Osteoblast (primary cell): Measurements from ENCODE around the gene ZNF415. TPM values are rescaled to one million over a fixed set of nuclear protein-coding genes. Genes with fewer than 3 reads are reported as not detected.

Source experiments
- DNase-seq: peaks from one replicate; pipeline ENCODE4 v3.0.0; 2011; ENCODE audit warnings: low spot score, mixed read lengths; ENCODE audit not compliant: insufficient read length; ENCODE audit errors: missing footprints
- H2AFZ ChIP-seq: 2 replicates; pipeline ENCODE4 v1.6.0; 2011; ENCODE audit warnings: mild to moderate bottlenecking, low read length
- H3K27ac ChIP-seq: 2 replicates; pipeline ENCODE4 v1.5.1; 2011; ENCODE audit warnings: mild to moderate bottlenecking, low read depth, low read length, moderate library complexity
- H3K27me3 ChIP-seq: 2 replicates; pipeline ENCODE4 v1.6.0; 2012; ENCODE audit warnings: mild to moderate bottlenecking, control low read depth, inconsistent platforms, low read length, moderate library complexity; ENCODE audit not compliant: insufficient read depth
- H3K36me3 ChIP-seq: 2 replicates; pipeline ENCODE4 v1.5.1; 2011; ENCODE audit warnings: mild to moderate bottlenecking, low read length, control low read depth, moderate library complexity; ENCODE audit not compliant: insufficient read depth
- H3K4me1 ChIP-seq: 2 replicates; pipeline ENCODE4 v1.5.1; 2011; ENCODE audit warnings: mild to moderate bottlenecking, low read length, control low read depth, moderate library complexity; ENCODE audit not compliant: insufficient read depth
- H3K4me2 ChIP-seq: 2 replicates; pipeline ENCODE4 v1.6.0; 2011; ENCODE audit warnings: mild to moderate bottlenecking, low read length; ENCODE audit not compliant: insufficient read depth
- H3K4me3 ChIP-seq: fragments of 200-600 bp; sonication (generic); 3 replicates; pipeline ENCODE4 v1.5.1; 2012; ENCODE audit warnings: mild to moderate bottlenecking, low read length, inconsistent platforms; ENCODE audit not compliant: insufficient read depth
- H3K79me2 ChIP-seq: 2 replicates; pipeline ENCODE4 v1.6.0; 2012; ENCODE audit warnings: mild to moderate bottlenecking, low read length, control low read depth, inconsistent platforms; ENCODE audit not compliant: insufficient read depth
- H3K9me3 ChIP-seq: 2 replicates; pipeline ENCODE4 v1.5.1; 2011; ENCODE audit warnings: low read depth, low read length, control low read depth
- H4K20me1 ChIP-seq: 2 replicates; pipeline ENCODE4 v1.6.0; 2012; ENCODE audit warnings: mild to moderate bottlenecking, low read length, control low read depth; ENCODE audit not compliant: insufficient read depth
- total RNA-seq: library from RNA; depleted of rRNA; stranded (reverse); fragments of >200 nt; gene quantifications from 2 replicates; pipeline ENCODE4 v1.2.3, GENCODE V29; 2012
- TF ChIP-seq, protein P1 (sequence below): IDR thresholded peaks from 2 replicates; pipeline ENCODE4 v1.5.1; 2011; ENCODE audit warnings: mild to moderate bottlenecking, low read depth, low read length, moderate library complexity; ENCODE audit errors: extremely low read depth

ZNF415 gene
- total RNA-seq, 1 donor = 7.6 TPM

DNA sequence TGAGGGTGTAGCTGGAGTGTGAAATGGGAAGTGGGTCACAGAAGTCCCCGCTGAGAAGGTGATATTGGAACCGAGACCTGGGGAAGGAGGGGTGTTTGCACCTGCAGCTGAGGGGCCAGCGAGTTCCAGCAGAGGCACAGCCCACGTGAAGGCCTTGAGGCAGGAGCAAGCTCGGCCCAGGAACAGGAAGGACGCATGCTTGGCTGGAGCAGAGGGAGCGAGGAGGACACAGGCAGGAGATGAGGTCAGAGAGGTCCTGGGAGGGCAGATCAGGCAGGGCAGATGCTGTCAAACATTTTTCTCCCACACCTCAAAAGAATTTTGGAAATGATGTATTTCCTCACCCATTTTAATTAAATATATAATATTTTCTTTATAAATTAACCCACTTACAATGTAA, 9.3 kb downstream of the ZNF415 start:
- H3K36me3 ChIP-seq = no peaks in the 10 kb centered on the region
- no peaks in the 10 kb centered on the region for H3K27me3 ChIP-seq
- no peaks in the 10 kb centered on the region for H4K20me1 ChIP-seq
- no peak overlapping the region for H3K4me2 ChIP-seq
- H3K9me3 ChIP-seq = no peaks in the 10 kb centered on the region
- no peaks in the 10 kb centered on the region for H3K79me2 ChIP-seq
- no peak overlapping the region for H3K4me3 ChIP-seq
- H2AFZ ChIP-seq = no peak overlapping the region
- no peaks in the 10 kb centered on the region for H3K4me1 ChIP-seq
- no peak for DNase-seq
- no peak overlapping the region for H3K27ac ChIP-seq
- TF ChIP-seq, protein P1, sequence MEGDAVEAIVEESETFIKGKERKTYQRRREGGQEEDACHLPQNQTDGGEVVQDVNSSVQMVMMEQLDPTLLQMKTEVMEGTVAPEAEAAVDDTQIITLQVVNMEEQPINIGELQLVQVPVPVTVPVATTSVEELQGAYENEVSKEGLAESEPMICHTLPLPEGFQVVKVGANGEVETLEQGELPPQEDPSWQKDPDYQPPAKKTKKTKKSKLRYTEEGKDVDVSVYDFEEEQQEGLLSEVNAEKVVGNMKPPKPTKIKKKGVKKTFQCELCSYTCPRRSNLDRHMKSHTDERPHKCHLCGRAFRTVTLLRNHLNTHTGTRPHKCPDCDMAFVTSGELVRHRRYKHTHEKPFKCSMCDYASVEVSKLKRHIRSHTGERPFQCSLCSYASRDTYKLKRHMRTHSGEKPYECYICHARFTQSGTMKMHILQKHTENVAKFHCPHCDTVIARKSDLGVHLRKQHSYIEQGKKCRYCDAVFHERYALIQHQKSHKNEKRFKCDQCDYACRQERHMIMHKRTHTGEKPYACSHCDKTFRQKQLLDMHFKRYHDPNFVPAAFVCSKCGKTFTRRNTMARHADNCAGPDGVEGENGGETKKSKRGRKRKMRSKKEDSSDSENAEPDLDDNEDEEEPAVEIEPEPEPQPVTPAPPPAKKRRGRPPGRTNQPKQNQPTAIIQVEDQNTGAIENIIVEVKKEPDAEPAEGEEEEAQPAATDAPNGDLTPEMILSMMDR = no peak

DNA sequence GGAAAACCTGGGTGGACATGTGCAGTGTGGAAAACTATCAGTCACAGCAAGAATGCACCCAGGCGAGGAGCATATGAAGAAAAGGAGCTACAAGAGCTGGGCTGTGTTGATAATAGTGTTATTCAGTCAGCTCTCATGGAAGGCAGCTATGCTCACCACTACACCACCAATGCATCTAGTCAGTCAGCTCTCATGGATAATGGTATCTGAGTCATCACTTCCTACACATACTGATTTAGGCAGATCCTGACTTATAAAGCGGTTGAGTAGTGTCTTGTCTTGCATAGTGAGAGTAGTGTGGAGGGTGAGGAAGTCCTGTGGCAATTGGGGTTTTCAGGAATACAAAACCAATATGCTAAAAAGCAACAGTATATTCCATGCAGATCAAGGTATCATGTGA, 20.4 kb downstream of the ZNF415 start:
- H3K27ac ChIP-seq = no peak overlapping the region
- TF ChIP-seq, protein P1 = no peak
- H3K36me3 ChIP-seq = peaks cover 36% of the 10 kb centered on the region
- no peaks in the 10 kb centered on the region for H4K20me1 ChIP-seq
- no peaks in the 10 kb centered on the region for H3K79me2 ChIP-seq
- no peaks in the 10 kb centered on the region for H3K27me3 ChIP-seq
- no peak overlapping the region for H2AFZ ChIP-seq
- peaks cover 4% of the 10 kb centered on the region for H3K9me3 ChIP-seq
- peak; percentile 77 for DNase-seq
- no peak overlapping the region for H3K4me3 ChIP-seq
- no peaks in the 10 kb centered on the region for H3K4me1 ChIP-seq
- no peak overlapping the region for H3K4me2 ChIP-seq

DNA sequence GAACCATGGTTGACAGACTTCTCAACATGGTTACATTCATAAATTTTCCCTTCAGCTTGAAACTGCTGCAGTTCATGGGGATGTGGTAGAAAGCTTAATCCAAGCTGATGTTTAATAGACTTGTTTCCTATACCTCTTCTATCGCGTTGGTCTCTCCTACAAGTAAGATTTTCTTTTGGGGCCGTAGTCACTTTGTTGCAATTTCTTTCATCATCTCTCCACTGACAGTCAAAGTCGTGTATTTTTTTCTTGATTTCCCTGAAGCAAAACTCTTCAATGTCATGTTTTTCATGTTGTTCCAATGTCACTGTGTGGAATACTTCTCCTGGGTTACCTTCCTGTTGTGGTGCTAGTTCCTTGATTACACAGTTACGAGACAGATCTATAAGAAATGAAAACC, 23.2 kb downstream of the ZNF415 start:
- Histone ChIP-seq H3K4me1 (no peaks in the 10 kb centered on the region), H3K27me3 (no peaks in the 10 kb centered on the region), H3K79me2 (no peaks in the 10 kb centered on the region), H3K9me3 (peaks cover 4% of the 10 kb centered on the region), H3K4me3 (no peak overlapping the region), H3K4me2 (no peak overlapping the region), H3K27ac (no peak overlapping the region), H3K36me3 (peaks cover 30% of the 10 kb centered on the region), H2AFZ (no peak overlapping the region), H4K20me1 (no peaks in the 10 kb centered on the region)
- no peak for DNase-seq
- TF ChIP-seq, protein P1 = no peak

DNA sequence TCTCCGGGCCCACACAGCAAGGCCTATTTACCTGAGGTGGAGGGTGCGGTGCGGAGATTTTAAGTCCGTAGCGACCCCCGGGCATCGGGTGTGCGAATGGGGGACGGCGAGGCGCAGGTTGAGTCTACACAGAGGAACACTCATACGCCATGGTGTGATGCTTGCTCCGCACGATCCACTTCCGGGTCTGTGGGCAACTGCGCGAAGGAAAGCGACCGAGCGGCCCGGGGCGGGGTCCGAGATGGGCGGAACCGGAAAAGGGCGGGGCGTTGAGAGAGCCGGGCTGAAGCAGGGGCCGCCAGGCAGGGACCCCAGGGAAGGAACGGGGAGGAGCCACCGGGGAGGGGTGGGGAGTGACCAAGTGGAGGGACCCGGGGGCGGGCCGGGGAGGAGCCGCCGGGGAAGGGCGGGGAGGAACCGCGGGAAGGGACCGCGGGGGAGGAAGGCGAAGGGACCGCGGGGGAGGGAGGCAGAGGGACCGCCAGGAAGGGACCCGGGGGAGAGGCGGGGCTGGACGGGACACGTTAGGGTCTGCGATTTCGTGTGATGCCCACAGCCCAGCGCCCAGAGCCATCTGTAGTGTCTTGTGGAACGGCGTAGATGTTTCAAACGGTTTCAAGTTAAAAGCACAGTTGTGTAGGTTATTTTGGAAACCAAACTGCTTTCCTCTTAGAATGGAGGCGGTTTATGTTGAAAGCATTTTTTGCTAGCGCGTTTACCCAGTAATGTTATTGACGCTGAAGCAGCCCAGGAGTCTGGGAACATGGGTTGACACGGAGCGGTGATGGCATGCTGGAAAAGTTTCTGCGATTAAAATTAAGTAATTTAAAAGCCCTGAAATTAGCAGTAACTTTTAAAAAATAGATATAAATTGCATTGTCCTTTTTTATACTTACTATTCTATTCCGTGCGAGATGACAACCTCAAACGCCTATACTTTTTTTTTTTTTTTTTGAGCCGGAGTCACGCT, 29.2 kb downstream of the ZNF415 start, which contains the start of gene ZNF160:
TSS of gene ZNF160 (minus strand) at position 189 of the 970 bp plus-strand sequence. CDS start 17,146 bp downstream, outside the sequence.
- H3K79me2 ChIP-seq = peaks cover 38% of the 10 kb centered on the region
- H3K4me2 ChIP-seq = peak within 1 kb of the TSS; percentile 100
- no peaks in the 10 kb centered on the region for H3K27me3 ChIP-seq
- DNase-seq = peak; percentile 99
- H3K4me3 ChIP-seq = peak within 1 kb of the TSS; percentile 98
- H2AFZ ChIP-seq = peak within 1 kb of the TSS; percentile 97
- H3K36me3 ChIP-seq = no peaks in the 10 kb centered on the region
- H4K20me1 ChIP-seq = peaks cover 16% of the 10 kb centered on the region
- H3K4me1 ChIP-seq = peaks cover 12% of the 10 kb centered on the region
- TF ChIP-seq, protein P1 = no peak
- peak within 1 kb of the TSS; percentile 94 for H3K27ac ChIP-seq
- H3K9me3 ChIP-seq = no peaks in the 10 kb centered on the region
